Activated T-cell treated with anti-CD3 and anti-CD28 coated beads, Interleukin-2, amount 50 U/mL, for 4 hours (primary cell): ENCODE data around the gene PDIK1L. TPM values are rescaled to one million over a fixed set of nuclear protein-coding genes. Genes with fewer than 3 reads are reported as not detected.

Source experiments
- total RNA-seq, 3 donors: library from RNA; stranded (reverse); gene quantifications; one replicate each; pipeline ENCODE4 v1.2.1, GENCODE V29; 2021

PDIK1L gene
- total RNA-seq, 3 donors from 2014 or later: 9.6 to 13.5 (median 12.2) TPM

Other genes starting within 250 kb of the PDIK1L start
- gene PAQR7, start 236.1 kb upstream of the PDIK1L start, total RNA-seq: 1 to 10 TPM; 4.5 to 7.5 (median 5.4) TPM
- gene STMN1, start 205.4 kb upstream of the PDIK1L start, total RNA-seq: 10 to 100 TPM; 68.0 to 94.8 (median 80.0) TPM
- 10 to 100 TPM in 1 of 3 donors, 1 to 10 TPM in 2; 7.1 to 10.4 (median 8.3) TPM for gene PAFAH2, start 113.8 kb upstream of the PDIK1L start, total RNA-seq
- not detected for gene EXTL1, start 90.0 kb upstream of the PDIK1L start, total RNA-seq
- not detected for gene SLC30A2, start 65.7 kb upstream of the PDIK1L start, total RNA-seq
- gene TRIM63, start 44.2 kb upstream of the PDIK1L start, total RNA-seq: not detected
- gene FAM110D, start 47.3 kb downstream of the PDIK1L start, total RNA-seq: not detected
- gene C1orf232, start 57.1 kb downstream of the PDIK1L start, total RNA-seq: not detected
- gene ZNF593, start 58.1 kb downstream of the PDIK1L start, total RNA-seq: 100 to 1,000 TPM; 121 to 151 (median 139) TPM
- not detected for gene ZNF593OS, start 60.0 kb downstream of the PDIK1L start, total RNA-seq
- gene CNKSR1, start 65.7 kb downstream of the PDIK1L start, total RNA-seq: 1 to 10 TPM; 4.3 to 6.1 (median 5.1) TPM
- gene CATSPER4, start 78.8 kb downstream of the PDIK1L start, total RNA-seq: not detected
- gene CEP85, start 122.4 kb downstream of the PDIK1L start, total RNA-seq: 10 to 100 TPM; 25.5 to 28.7 (median 25.7) TPM
- gene SH3BGRL3, start 168.3 kb downstream of the PDIK1L start, total RNA-seq: 100 to 1,000 TPM; 324 to 352 (median 326) TPM
- gene UBXN11, start 194.8 kb downstream of the PDIK1L start, total RNA-seq: 10 to 100 TPM; 17.4 to 21.1 (median 19.9) TPM
- 10 to 100 TPM; 82.3 to 99.4 (median 93.8) TPM for gene CD52, start 206.1 kb downstream of the PDIK1L start, total RNA-seq
- under 1 TPM; 0.16 to 0.45 (median 0.30) TPM for gene CRYBG2, start 242.3 kb downstream of the PDIK1L start, total RNA-seq